Parathyroid adenoma (tissue), 2 donors: Measurements from ENCODE around the gene TENM3.

Experiments
- H2AFZ ChIP-seq: fragments of 300-600 bp; sonication (generic); one replicate; pipeline ENCODE4 v1.7.0; 2017; ENCODE audit warnings: antibody characterized with exemption, mild to moderate bottlenecking
- H3K27ac ChIP-seq: fragments of 300-600 bp; sonication (generic); one replicate; pipeline ENCODE4 v1.7.0; 2017
- H3K27me3 ChIP-seq: fragments of 300-600 bp; sonication (generic); one replicate; pipeline ENCODE4 v1.7.0; 2017; ENCODE audit warnings: low read length; ENCODE audit not compliant: control insufficient read depth, insufficient read depth
- H3K36me3 ChIP-seq: fragments of 300-600 bp; sonication (generic); one replicate; pipeline ENCODE4 v1.7.0; 2017; ENCODE audit warnings: low read length; ENCODE audit not compliant: control insufficient read depth, insufficient read depth
- H3K4me1 ChIP-seq: fragments of 300-600 bp; sonication (generic); one replicate; pipeline ENCODE4 v1.7.0; 2017; ENCODE audit warnings: control low read depth
- H3K4me2 ChIP-seq: fragments of 300-600 bp; sonication (generic); one replicate; pipeline ENCODE4 v1.7.0; 2017; ENCODE audit warnings: low read length
- H3K4me3 ChIP-seq: fragments of 300-600 bp; sonication (generic); one replicate; pipeline ENCODE4 v1.7.0; 2017; ENCODE audit warnings: low read depth, low read length
- H3K79me2 ChIP-seq: fragments of 300-600 bp; sonication (generic); one replicate; pipeline ENCODE4 v1.7.0; 2017; ENCODE audit warnings: control low read depth
- H3K9ac ChIP-seq: fragments of 300-600 bp; sonication (generic); one replicate; pipeline ENCODE4 v1.7.0; 2017; ENCODE audit warnings: mild to moderate bottlenecking
- H3K9me3 ChIP-seq: fragments of 300-600 bp; sonication (generic); one replicate; pipeline ENCODE4 v1.7.0; 2017; ENCODE audit warnings: low read length; ENCODE audit not compliant: control insufficient read depth
- CTCF ChIP-seq: fragments of 300-600 bp; sonication (generic); IDR thresholded peaks from one replicate; pipeline ENCODE4 v1.7.0; 2017; ENCODE audit warnings: antibody characterized with exemption, mild to moderate bottlenecking
- donor health status: primary hyperparathyroidism.

TENM3 gene

DNA sequence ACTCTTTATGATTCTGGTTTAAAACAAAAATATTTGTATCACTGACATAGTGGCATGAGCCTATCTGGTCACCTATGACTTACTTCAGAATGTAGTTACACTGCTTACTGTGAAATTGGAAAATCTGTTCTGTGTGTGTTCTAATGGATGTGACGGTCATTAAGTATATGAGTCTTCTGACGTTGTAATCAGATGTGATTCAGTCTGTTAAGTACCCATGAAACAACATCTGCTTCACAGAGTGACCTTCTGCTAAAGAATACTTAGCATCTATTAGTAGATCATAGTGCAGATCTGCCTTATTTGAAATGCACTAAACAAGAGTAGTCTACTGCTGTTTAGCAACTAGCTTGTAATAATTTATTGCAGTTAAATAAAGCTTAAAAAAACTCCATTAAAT, 356.9 kb downstream of the TENM3 start:
- Histone ChIP-seq H3K9ac (no peak overlapping the region), H3K4me3 (no peak overlapping the region), H2AFZ (no peak overlapping the region), H3K36me3 (no peaks in the 10 kb centered on the region), H3K79me2 (no peaks in the 10 kb centered on the region), H3K9me3 (no peaks in the 10 kb centered on the region), H3K27me3 (no peaks in the 10 kb centered on the region), H3K4me2 (no peak overlapping the region), H3K27ac (no peak overlapping the region), H3K4me1 (no peaks in the 10 kb centered on the region)
- no peak for TF ChIP-seq CTCF

GRCh38 chr4:182600856-182601255, 357.7 kb downstream of the TENM3 start:
- no peaks in the 10 kb centered on the region for H3K4me1 ChIP-seq
- H3K27me3 ChIP-seq = no peaks in the 10 kb centered on the region
- no peak for TF ChIP-seq CTCF
- no peak overlapping the region for H3K9ac ChIP-seq
- H3K27ac ChIP-seq = no peak overlapping the region
- no peak overlapping the region for H3K4me2 ChIP-seq
- H2AFZ ChIP-seq = no peak overlapping the region
- H3K9me3 ChIP-seq = no peaks in the 10 kb centered on the region
- no peak overlapping the region for H3K4me3 ChIP-seq
- H3K79me2 ChIP-seq = no peaks in the 10 kb centered on the region
- no peaks in the 10 kb centered on the region for H3K36me3 ChIP-seq

DNA sequence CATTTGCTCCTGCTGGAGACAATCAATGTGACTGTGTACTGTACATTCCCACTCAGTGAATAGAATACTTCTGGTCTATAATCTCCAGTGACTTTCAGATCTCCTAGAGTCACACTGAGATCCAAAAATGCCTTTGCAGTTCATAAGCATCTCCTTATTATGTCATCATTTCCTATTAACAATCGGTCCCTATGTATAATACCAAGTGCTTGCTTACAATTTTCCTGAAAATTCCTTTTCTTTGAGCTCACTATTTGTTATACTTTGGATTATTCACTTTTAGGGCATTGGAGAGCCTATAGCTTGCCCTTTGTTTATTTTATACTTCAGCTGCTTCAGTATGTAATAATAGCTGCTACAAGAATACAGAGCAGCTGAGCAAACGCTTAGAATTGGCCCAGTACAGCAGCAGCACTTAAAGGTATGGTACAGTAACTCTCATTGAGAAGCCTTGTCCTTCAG, 361.0 kb downstream of the TENM3 start:
- H3K27me3 ChIP-seq = no peaks in the 10 kb centered on the region
- TF ChIP-seq CTCF = no peak

DNA sequence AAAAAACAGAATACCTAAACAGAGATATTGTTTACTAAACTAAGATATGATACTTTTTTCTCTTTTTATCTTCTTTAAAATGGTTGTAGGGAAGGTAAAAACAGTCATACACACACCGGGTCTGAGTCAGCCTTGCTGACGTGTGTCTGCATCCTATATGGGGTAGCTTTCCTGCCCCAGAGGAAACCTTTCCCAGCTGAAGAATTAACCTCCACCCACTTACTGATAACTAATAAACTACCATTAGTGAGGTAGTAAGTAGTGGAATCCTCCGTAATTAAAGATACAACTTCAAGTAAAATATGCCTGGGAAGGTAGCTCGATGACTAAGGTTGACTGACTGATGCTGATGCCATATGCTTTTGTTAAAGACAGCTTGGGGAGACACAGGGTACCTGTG, 361.8 kb downstream of the TENM3 start:
- Histone ChIP-seq H3K27me3 (no peaks in the 10 kb centered on the region), H3K4me2 (no peak overlapping the region), H3K79me2 (no peaks in the 10 kb centered on the region), H3K9me3 (no peaks in the 10 kb centered on the region), H2AFZ (no peak overlapping the region), H3K4me3 (no peak overlapping the region), H3K27ac (no peak overlapping the region), H3K4me1 (no peaks in the 10 kb centered on the region), H3K9ac (no peak overlapping the region), H3K36me3 (no peaks in the 10 kb centered on the region)
- no peak for TF ChIP-seq CTCF

More for the DNA sequence above, 361.0 kb downstream of the TENM3 start:
- Histone ChIP-seq H3K4me3 (no peak overlapping the region), H3K4me1 (no peaks in the 10 kb centered on the region), H3K4me2 (no peak overlapping the region), H3K27ac (no peak overlapping the region), H3K9me3 (no peaks in the 10 kb centered on the region), H2AFZ (no peak overlapping the region), H3K9ac (no peak overlapping the region), H3K36me3 (no peaks in the 10 kb centered on the region), H3K79me2 (no peaks in the 10 kb centered on the region)

DNA sequence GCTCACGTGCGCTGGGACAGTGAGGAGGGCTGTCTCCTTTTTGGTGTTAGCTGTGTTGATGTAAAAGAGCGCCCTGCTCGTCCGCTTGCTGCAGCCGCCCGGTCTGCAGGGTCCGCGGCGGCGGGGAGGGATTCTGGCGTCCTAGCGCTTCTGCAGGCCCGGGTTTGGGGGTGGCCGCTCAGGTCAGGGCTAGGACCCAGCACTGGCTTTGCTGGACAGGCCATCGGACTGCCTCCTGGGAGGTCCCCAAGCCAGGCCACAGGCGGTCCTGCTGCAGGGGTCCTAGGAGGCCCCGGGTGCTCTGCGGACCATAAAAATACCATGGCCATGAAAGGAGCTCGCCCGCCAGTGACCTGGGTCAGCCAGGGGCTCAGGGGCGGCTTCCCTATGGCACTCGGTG, 365.3 kb downstream of the TENM3 start:
- no peak for TF ChIP-seq CTCF
- H3K27ac ChIP-seq = no peak overlapping the region
- H3K4me3 ChIP-seq = no peak overlapping the region
- H3K9me3 ChIP-seq = no peaks in the 10 kb centered on the region
- H3K27me3 ChIP-seq = no peaks in the 10 kb centered on the region
- no peak overlapping the region for H2AFZ ChIP-seq
- no peaks in the 10 kb centered on the region for H3K79me2 ChIP-seq
- no peak overlapping the region for H3K9ac ChIP-seq
- no peaks in the 10 kb centered on the region for H3K36me3 ChIP-seq
- H3K4me1 ChIP-seq = no peaks in the 10 kb centered on the region
- H3K4me2 ChIP-seq = no peak overlapping the region
